GM12878 (cell line): ENCODE results near the gene WARS2. TPM values are rescaled to one million over a fixed set of nuclear protein-coding genes. Genes with fewer than 3 reads are reported as not detected.

Experiments used
- BHLHE40 ChIP-seq, 2 experiments: fragments of 450-650 bp in 1 of 2; IDR thresholded peaks; 2 replicates each; pipeline ENCODE4 v1.6.1; 2011 to 2017; ENCODE audit warnings: low read depth in 2 of 2, borderline replicate concordance in 1 of 2, improper control_type of control experiment in 1 of 2, low read length in 1 of 2, mild to moderate bottlenecking in 1 of 2
- CBX5 ChIP-seq: sonication (generic); IDR thresholded peaks from 2 replicates; pipeline ENCODE4 v1.6.1; 2016; ENCODE audit warnings: low read depth, moderate library complexity, mild to moderate bottlenecking, inconsistent platforms
- CTCF ChIP-seq, 3 experiments: IDR thresholded peaks in 2 of 3; conservative IDR thresholded peaks in 1 of 3; 2 replicates each; pipeline ENCODE4 v1.5.1; 2011; ENCODE audit warnings: low read depth in 3 of 3, low read length in 3 of 3, mild to moderate bottlenecking in 3 of 3, control low read depth in 2 of 3, moderate library complexity in 2 of 3, inconsistent platforms in 1 of 3, mixed read lengths in 1 of 3; ENCODE audit not compliant: control insufficient read depth in 2 of 3, insufficient read depth in 1 of 3; ENCODE audit errors: extremely low read depth in 1 of 3
- DPF2 ChIP-seq: fragments of 450-650 bp; IDR thresholded peaks from 2 replicates; pipeline ENCODE4 v1.6.1; 2017; ENCODE audit warnings: mild to moderate bottlenecking
- JUNB ChIP-seq: IDR thresholded peaks from 2 replicates; pipeline ENCODE4 v1.6.1; 2016; ENCODE audit warnings: antibody characterized with exemption, mild to moderate bottlenecking
- JUND ChIP-seq: IDR thresholded peaks from 2 replicates; pipeline ENCODE4 v1.6.1; 2012; ENCODE audit warnings: low read depth, mild to moderate bottlenecking, low read length, improper control_type of control experiment, moderate library complexity
- MAX ChIP-seq: IDR thresholded peaks from 2 replicates; pipeline ENCODE4 v1.6.1; 2012; ENCODE audit warnings: low read depth, low read length, improper control_type of control experiment
- NFYB ChIP-seq: IDR thresholded peaks from 2 replicates; pipeline ENCODE4 v1.6.1; 2011; ENCODE audit warnings: low read depth, mild to moderate bottlenecking, low read length, improper control_type of control experiment, moderate library complexity; ENCODE audit not compliant: insufficient read depth
- PKNOX1 ChIP-seq: fragments of 450-650 bp; IDR thresholded peaks from 2 replicates; pipeline ENCODE4 v1.6.1; 2016; ENCODE audit warnings: mild to moderate bottlenecking
- POLR2AphosphoS5 ChIP-seq: IDR thresholded peaks from 2 replicates; pipeline ENCODE4 v1.6.1; 2011; ENCODE audit warnings: mild to moderate bottlenecking, low read length, inconsistent platforms
- SKIL ChIP-seq: fragments of 450-650 bp; IDR thresholded peaks from 2 replicates; pipeline ENCODE4 v1.6.1; 2017; ENCODE audit warnings: mild to moderate bottlenecking, low read depth, inconsistent platforms; ENCODE audit not compliant: poor library complexity, severe bottlenecking
- SMAD5 ChIP-seq: IDR thresholded peaks from 2 replicates; pipeline ENCODE4 v1.6.1; 2016; ENCODE audit warnings: antibody characterized with exemption, low read depth
- SREBF1 ChIP-seq: IDR thresholded peaks from 2 replicates; pipeline ENCODE4 v1.6.1; 2012; ENCODE audit warnings: mild to moderate bottlenecking, low read length
- YY1 ChIP-seq: IDR thresholded peaks from 2 replicates; pipeline ENCODE4 v1.6.1; 2011; ENCODE audit warnings: low read depth, mild to moderate bottlenecking, low read length
- ZBTB40 ChIP-seq: fragments of 450-650 bp; IDR thresholded peaks from 2 replicates; pipeline ENCODE4 v1.6.1; 2016; ENCODE audit warnings: mild to moderate bottlenecking, moderate library complexity, borderline replicate concordance
- ZNF207 ChIP-seq: fragments of 450-650 bp; IDR thresholded peaks from 2 replicates; pipeline ENCODE4 v1.6.1; 2014; ENCODE audit warnings: antibody characterized with exemption, mild to moderate bottlenecking, borderline replicate concordance
- polyA plus RNA-seq, 11 experiments: library from polyadenylated mRNA; depleted of rRNA in 4 of 11; unstranded in 6 of 11; stranded (reverse) in 5 of 11; fragments of >200 nt; fragmentation: Nextera tagmentation in 4 of 11; fragmentation: Illumina TruSeq in 1 of 11; extraction: Ambion mirVana in 4 of 11; extraction: Trizol in 1 of 11; gene quantifications; 1 replicate in 1 of 11; 2 replicates in 10 of 11; pipeline versions ENCODE4 v1.2.1 to v1.2.3, GENCODE V29; 2011 to 2016; ENCODE audit warnings: inconsistent platforms in 2 of 11, missing spikeins in 2 of 11, low read depth in 1 of 11
- total RNA-seq, 4 experiments: library from RNA; depleted of rRNA in 3 of 4; stranded (reverse); fragments of >200 nt in 3 of 4; fragmentation: Illumina TruSeq in 1 of 4; extraction: Trizol in 1 of 4; gene quantifications; 2 replicates each; pipeline versions ENCODE4 v1.2.1 to v1.2.3, GENCODE V29; 2013 to 2021

The WARS2 gene
- total and polyA plus RNA-seq, 10 of the 15 experiments (the other 5 are each of a cell fraction or from before 2014, with no cell fraction given): 5.5 to 22.2 (median 14.4) TPM

GRCh38 chr1:119140177-119141019 lies at the start of gene WARS2 (continued):
- peak; percentile 75 for TF ChIP-seq MAX
- TF ChIP-seq DPF2: no peak
- TF ChIP-seq ZNF207: peak; percentile 89
- TF ChIP-seq PKNOX1: peak; percentile 69
- peak; percentile 31; the same call in 1 of the 2 replicates for TF ChIP-seq CBX5
- TF ChIP-seq ZBTB40: no peak
- 0 out of 2 replicates have a peak, but pooled peaks have one; percentile 5 for TF ChIP-seq JUNB
- peak in 2 of 3 experiments; percentile 1 to 30; a peak in 2 of 6 replicates for TF ChIP-seq CTCF (IDR thresholded peaks at IDR 0.05 in 2 of 3, conservative IDR thresholded peaks at IDR 0.05 in 1 of 3; ENCODE audit: control insufficient read depth in 2 of 3, extremely low read depth in 1 of 3, insufficient read depth in 1 of 3, low read depth in 3 of 3, low read length in 3 of 3)
- 0 out of 2 replicates have a peak, but pooled peaks have one; percentile 40 for TF ChIP-seq JUND
- peak; percentile 98 for TF ChIP-seq YY1
- no peak for TF ChIP-seq SREBF1
- peak; percentile 77 for TF ChIP-seq NFYB
- TF ChIP-seq SKIL: no peak
- peak; percentile 96 for TF ChIP-seq POLR2AphosphoS5
- TF ChIP-seq BHLHE40 (IDR thresholded peaks at IDR 0.05; ENCODE audit: borderline replicate concordance in 1 of 2, low read depth in 2 of 2, low read length in 1 of 2): peak in 1 of 2 experiments; percentile 51; a peak in 1 of 4 replicates
- peak; percentile 90 for TF ChIP-seq SMAD5
